EH (cell line): ENCODE results near the gene GCNT3.
"Not testable (repeated sequence)": the region's sequence is repeated elsewhere in the genome, so short reads cannot be mapped to it uniquely, and the experiment has no call there.

Source experiments
- DNase-seq: peaks from one replicate; pipeline ENCODE4 v3.0.0-alpha.2; 2015; ENCODE audit warnings: low read depth

The GCNT3 gene

GRCh38 chr15:59618406-59618805 is 6.8 kb downstream of the GCNT3 start:
- DNase-seq, result no peak

GRCh38 chr15:59622289-59622688 is 10.7 kb downstream of the GCNT3 start:
- DNase-seq, result peak; percentile 45

GRCh38 chr15:59632714-59633113 is 21.1 kb downstream of the GCNT3 start:
- DNase-seq, result peak; percentile 4

GRCh38 chr15:59636184-59636583 is 24.6 kb downstream of the GCNT3 start:
- no peak for DNase-seq

DNA sequence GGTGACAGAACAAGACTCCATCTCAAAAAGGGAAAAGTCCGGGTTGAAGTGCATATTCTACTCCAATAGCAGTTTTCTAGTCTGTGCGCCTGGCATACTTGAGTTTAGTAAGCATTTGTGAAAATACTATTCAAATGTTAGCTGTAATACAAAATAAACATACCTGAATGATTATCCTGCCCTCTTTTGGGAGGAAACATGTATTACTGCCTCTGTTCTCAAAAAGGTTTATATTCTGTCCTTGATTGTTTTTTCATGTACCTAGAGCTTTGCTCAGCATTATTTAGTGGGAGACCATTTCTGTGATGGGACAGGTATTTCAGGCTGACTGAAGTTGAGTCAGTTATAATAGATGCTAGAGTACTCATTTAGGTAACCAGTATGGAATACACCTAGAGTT is 25.9 kb downstream of the GCNT3 start:
- DNase-seq, result not testable (repeated sequence)

GRCh38 chr15:59642351-59642750 is 30.8 kb downstream of the GCNT3 start:
- DNase-seq, result no peak

GRCh38 chr15:59644756-59645155 is 33.2 kb downstream of the GCNT3 start:
- DNase-seq, result peak; percentile 18

DNA sequence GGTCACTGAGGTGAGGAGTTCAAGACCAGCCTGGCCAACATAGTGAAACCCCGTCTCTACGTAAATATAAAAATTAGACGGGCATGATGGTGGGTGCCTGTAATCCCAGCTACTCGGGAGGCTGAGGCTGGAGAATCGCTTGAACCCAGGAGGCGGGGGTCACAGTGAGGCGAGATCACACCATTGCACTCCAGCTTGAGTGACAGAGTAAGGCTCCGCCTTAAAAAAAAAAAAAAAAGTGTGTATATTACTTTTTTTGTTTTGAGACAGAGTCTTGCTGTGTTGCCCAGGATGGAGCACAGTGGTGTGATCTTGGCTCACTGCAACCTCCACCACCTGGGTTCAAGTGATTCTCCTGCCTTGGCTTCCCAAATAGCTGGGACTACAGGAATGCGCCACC is 34.2 kb downstream of the GCNT3 start:
- not testable (repeated sequence) for DNase-seq

DNA sequence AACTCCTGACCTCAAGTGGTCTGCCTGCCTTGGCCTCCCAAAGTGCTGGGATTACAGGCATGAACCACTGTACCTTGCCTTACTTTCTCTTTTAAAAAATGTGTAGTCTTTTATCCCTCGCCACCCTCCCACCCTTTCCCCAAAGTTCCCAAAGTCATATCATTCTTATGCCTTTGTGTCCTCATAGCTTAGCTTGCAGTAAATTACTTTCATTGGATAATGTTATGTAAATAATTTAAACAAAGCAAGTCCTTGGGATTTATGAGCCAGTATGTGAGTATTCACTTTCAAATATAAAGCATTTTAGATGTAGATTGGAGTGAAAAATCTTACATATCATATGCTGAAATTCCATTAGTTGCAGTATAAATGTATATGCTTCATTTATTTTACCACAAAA is 34.7 kb downstream of the GCNT3 start:
- DNase-seq, result no peak

DNA sequence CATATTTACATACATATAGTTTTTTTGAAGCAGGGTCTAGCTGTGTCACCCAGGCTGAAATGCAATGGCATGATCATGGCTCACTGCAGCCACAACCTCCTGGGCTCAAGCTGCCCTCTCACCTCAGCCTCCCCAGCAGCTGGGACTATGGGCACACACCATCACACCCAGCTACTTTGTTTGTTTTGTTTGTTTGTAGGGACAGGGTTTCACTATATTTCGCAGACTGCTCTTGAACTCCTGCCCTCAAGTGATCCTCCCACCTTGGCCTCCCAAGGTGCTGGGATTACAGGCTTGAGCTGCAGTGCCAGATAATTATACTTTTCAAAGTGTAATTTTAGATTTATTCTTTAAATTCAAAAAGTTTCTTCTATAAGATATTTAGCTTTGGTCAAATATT is 35.5 kb downstream of the GCNT3 start:
- no peak for DNase-seq

GRCh38 chr15:59649603-59650002 is 38.0 kb downstream of the GCNT3 start:
- peak; percentile 52 for DNase-seq

DNA sequence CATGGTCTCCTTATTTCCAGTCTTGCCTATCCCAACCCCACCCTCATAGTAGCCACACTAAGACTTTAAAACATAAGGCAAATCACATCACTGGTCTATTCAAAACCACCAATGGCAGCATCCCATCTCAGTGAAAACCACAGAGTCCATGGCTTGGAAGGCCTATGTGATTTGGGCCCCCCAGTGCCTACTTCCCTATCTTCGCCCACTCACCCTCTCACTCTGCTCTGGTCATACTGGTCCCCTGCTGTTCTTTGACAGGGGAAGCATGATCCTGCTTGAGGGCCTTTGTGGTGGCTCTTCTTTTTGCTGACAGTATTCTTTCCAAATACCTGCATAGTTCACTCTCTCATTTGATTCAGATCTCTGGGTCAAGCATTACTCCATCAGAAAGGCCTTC is 42.5 kb downstream of the GCNT3 start:
- DNase-seq, result no peak

- peak; percentile 94 for DNase-seq
These were observed 45.5 kb downstream of the GCNT3 start, which contains the start of gene GTF2A2 for GRCh38 chr15:59656897-59657634. GTF2A2 (minus strand) TSS chr15:59657515; CDS start chr15:59652277, 5,238 bp downstream.

GRCh38 chr15:59657635-59658125 is 46.1 kb downstream of the GCNT3 start:
- no peak for DNase-seq

- no peak for DNase-seq
These were observed 47.8 kb downstream of the GCNT3 start for GRCh38 chr15:59659366-59659765.

GRCh38 chr15:59662260-59662659 is 50.7 kb downstream of the GCNT3 start:
- peak; percentile 41 for DNase-seq

GRCh38 chr15:59668556-59668955 is 57.0 kb downstream of the GCNT3 start:
- DNase-seq, result no peak
